ENCODE data around the gene CMSS1. TPM values are rescaled to one million over a fixed set of nuclear protein-coding genes. Genes with fewer than 3 reads are reported as not detected.

The CMSS1 gene
- polyA plus RNA-seq, 2 of the 4 experiments (the other 2 are of a cell fraction) = 61.1 to 62.9 TPM

- TF ChIP-seq BCL3 (IDR thresholded peaks at IDR 0.05) = no peak
- TF ChIP-seq HOXB5 (CRISPR knock-in tag; IDR thresholded peaks at IDR 0.05) = no peak
- TF ChIP-seq MYC (IDR thresholded peaks at IDR 0.05; ENCODE audit: borderline replicate concordance, low read length) = no peak
- no peak for TF ChIP-seq CEBPB (IDR thresholded peaks at IDR 0.05)
- no peak for TF ChIP-seq HMGXB4 (CRISPR knock-in tag; IDR thresholded peaks at IDR 0.05; ENCODE audit: borderline replicate concordance)
- TF ChIP-seq NPAS2 (CRISPR knock-in tag; IDR thresholded peaks at IDR 0.05; ENCODE audit: borderline replicate concordance) = no peak
These were observed 380.2 kb downstream of the CMSS1 start (continued) for GRCh38 chr3:100197876-100198275.

- ATAC-seq (no peak), DNase-seq (ENCODE audit: low read depth in 1 of 2, low spot score in 1 of 2) (no peak), FAIRE-seq (no peak)
- POLR2A ChIA-PET = no interaction called here
- Histone ChIP-seq H3K4me3 (no peak overlapping the region), H3K9me3 (0 out of 3 replicates have a peak, but pooled peaks cover 2% of the 10 kb centered on the region), H3K4me2 (no peak overlapping the region), H3K4me1 (no peaks in the 10 kb centered on the region), H3K27ac (no peak overlapping the region)
- WGBS (ENCODE audit: missing lambda C conversion rate) = 64% methylated on average over 6 of the region's 6 CpGs
- CTCF ChIA-PET = no interaction called here
- no peak for TF ChIP-seq EHMT2 (IDR thresholded peaks at IDR 0.05; ENCODE audit: low read depth)
- TF ChIP-seq RARB (CRISPR knock-in tag; IDR thresholded peaks at IDR 0.05) = no peak
- TF ChIP-seq HOXA7 (CRISPR knock-in tag; IDR thresholded peaks at IDR 0.05) = no peak
- TF ChIP-seq HDAC2 (IDR thresholded peaks at IDR 0.05) = no peak
- no peak for TF ChIP-seq KDM5A (IDR thresholded peaks at IDR 0.05)
- TF ChIP-seq NR3C1 (IDR thresholded peaks at IDR 0.05) = no peak
- no peak for TF ChIP-seq POLR2AphosphoS2 (conservative IDR thresholded peaks at IDR 0.05; ENCODE audit: low read length)
- no peak for TF ChIP-seq HEYL (CRISPR knock-in tag; IDR thresholded peaks at IDR 0.05)
These were observed 381.1 kb downstream of the CMSS1 start for GRCh38 chr3:100198579-100199269.

- DNase-seq (ENCODE audit: low read depth in 1 of 2, low spot score in 1 of 2) (no peak), ATAC-seq (no peak), FAIRE-seq (no peak)
- no peak overlapping the region for H3K27ac ChIP-seq
- no peaks in the 10 kb centered on the region for H3K4me1 ChIP-seq
- TF ChIP-seq NPAS2 (CRISPR knock-in tag; IDR thresholded peaks at IDR 0.05; ENCODE audit: borderline replicate concordance) = no peak
- no peak for TF ChIP-seq EHMT2 (IDR thresholded peaks at IDR 0.05; ENCODE audit: low read depth)
- TF ChIP-seq GATA3 (IDR thresholded peaks at IDR 0.05; ENCODE audit: borderline replicate concordance) = no peak
- TF ChIP-seq ESRRA (IDR thresholded peaks at IDR 0.05; ENCODE audit: borderline replicate concordance, low read length) = no peak
- TF ChIP-seq HES2 (IDR thresholded peaks at IDR 0.05) = no peak
- TF ChIP-seq HOXB5 (CRISPR knock-in tag; IDR thresholded peaks at IDR 0.05) = no peak
- no peak for TF ChIP-seq EHF (CRISPR knock-in tag; IDR thresholded peaks at IDR 0.05)
- TF ChIP-seq MAX (IDR thresholded peaks at IDR 0.05) = no peak
- TF ChIP-seq MYC (IDR thresholded peaks at IDR 0.05; ENCODE audit: borderline replicate concordance, low read length) = no peak
- ChIA-PET CTCF (interaction anchor here (1.1 kb wide), 1 partner anchor 70 kb away, joined by 3 read pairs; no protein-coding TSS in a partner anchor), POLR2A (no interaction called here)
- H3K9me3 ChIP-seq = no peaks in the 10 kb centered on the region
- WGBS (ENCODE audit: missing lambda C conversion rate) = 39% methylated on average over 2 of the region's 2 CpGs
- no peak overlapping the region for H3K4me3 ChIP-seq
- H3K4me2 ChIP-seq = no peak overlapping the region
These were observed 387.5 kb downstream of the CMSS1 start for GRCh38 chr3:100205171-100205570.

Data from A549 (cell line).